ENCODE measurements around the gene RPS6KA3. TPM values are rescaled to one million over a fixed set of nuclear protein-coding genes. Genes with fewer than 3 reads are reported as not detected.

RPS6KA3 gene
- total RNA-seq (2021; fragmentation: NEBNext Ultra II Directional; extraction: Animal tissue kit (Norgen Biotek cat#: 25700)) (11.3 and 13.0 TPM in 2 replicates), polyA plus RNA-seq (2011; rRNA removed) (3.1 and 7.1 TPM in 2 replicates), polyA minus RNA-seq (2011; rRNA and poly(A)+ RNA removed) (12.9 and 27.9 TPM in 2 replicates)
- polyA plus RNA-seq (2011; cell fraction: cytosol; rRNA removed): 5.8 TPM
- 4.0 TPM for polyA plus RNA-seq (2011; cell fraction: nucleus; rRNA removed)
- 7.0 to 10.0 TPM (median 7.7 TPM) in 4 replicates for polyA plus RNA-seq (2012, experiment 1 of 2)
- polyA plus RNA-seq (2012, experiment 2 of 2): 0.64 TPM
- 4.3 TPM for polyA plus RNA-seq (2013, experiment 1 of 2)
- polyA plus RNA-seq (2013, experiment 2 of 2): 4.2 TPM
- 11.2 TPM for polyA minus RNA-seq (2011; cell fraction: cytosol; rRNA and poly(A)+ RNA removed)
- 6.7 TPM for polyA minus RNA-seq (2011; cell fraction: nucleus; rRNA and poly(A)+ RNA removed)
- long read RNA-seq, experiment 1, partial matches to known transcripts: 6 of 14 reads
- long read RNA-seq, experiment 1, other reads (novel, unspliced or antisense): 8 of 14 reads
- long read RNA-seq, experiment 2, partial matches to known transcripts: 2 of 4 reads
- long read RNA-seq, experiment 2, other reads (novel, unspliced or antisense): 2 of 4 reads

DNA sequence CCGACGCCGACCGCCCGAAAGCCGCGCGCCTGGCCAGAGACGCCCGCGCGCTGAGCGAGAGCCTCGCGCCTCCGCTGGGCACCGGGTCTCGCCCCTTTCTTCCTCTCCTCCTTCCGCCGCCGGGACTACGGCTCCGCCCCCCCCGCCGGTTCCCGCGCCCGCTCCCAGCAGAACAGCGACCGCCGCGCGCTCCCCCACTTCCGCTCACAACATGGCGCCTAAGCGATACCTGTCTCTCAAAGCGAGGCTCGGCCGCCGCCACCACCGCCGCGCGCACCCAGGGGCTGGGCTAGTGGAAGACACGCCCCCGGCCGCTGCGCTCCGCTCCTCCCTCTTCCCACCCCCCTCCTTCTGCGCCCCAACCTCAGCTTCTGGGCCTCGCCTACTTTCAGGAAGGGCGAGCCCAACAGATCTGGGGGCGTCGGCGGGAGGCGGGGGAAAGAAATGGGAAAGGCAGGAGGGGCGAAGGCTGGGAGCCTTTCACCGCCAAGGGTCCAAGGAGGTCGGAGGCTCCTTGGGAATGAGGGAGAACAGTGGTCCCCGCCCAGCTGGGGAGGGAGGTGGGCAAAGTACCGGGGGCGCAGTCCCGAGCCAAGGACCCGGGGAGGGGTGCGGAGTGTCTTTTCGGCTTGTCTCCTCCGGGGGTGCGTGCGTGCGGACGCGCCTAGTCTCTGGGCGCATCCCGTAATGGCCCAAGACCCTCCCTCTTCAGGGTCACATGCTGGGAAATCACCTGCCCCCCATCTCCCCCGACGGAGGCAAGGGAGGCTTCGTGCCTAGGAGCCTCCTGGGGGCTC is at the start of gene RPS6KA3:
TSS of gene RPS6KA3 (minus strand) at position 100 of the 797 bp plus-strand sequence. CDS start 277 bp downstream, outside the sequence.
- H3K23ac ChIP-seq (ENCODE audit: insufficient read length): no peak within 1 kb of the TSS
- peaks cover 3 to 4% of the 10 kb centered on the region in 2 experiments for H4K20me1 ChIP-seq (replicated peaks in 1 of 2; ENCODE audit: control insufficient read depth in 1 of 2, insufficient read depth in 2 of 2, low read length in 2 of 2)
- H3K4me1 ChIP-seq (replicated peaks in 1 of 4; ENCODE audit: control insufficient read depth in 3 of 4, insufficient read depth in 4 of 4, low read length in 3 of 4): peaks cover 0 to 4% (median 0%) of the 10 kb centered on the region in 4 experiments; a peak in 3 of 7 replicates
- H3K56ac ChIP-seq (replicated peaks; ENCODE audit: insufficient read length, low read depth, low read length): no peak within 1 kb of the TSS
- H3K23me2 ChIP-seq (ENCODE audit: low read depth, low read length): peaks cover 3% of the 10 kb centered on the region; the same call in 1 of the 2 replicates
- FAIRE-seq (no peak), DNase-seq (ENCODE audit: low read depth in 1 of 2, low spot score in 2 of 2) (peak; percentile 54 to 80)
- H3K14ac ChIP-seq (ENCODE audit: insufficient read length): no peak within 1 kb of the TSS
- peaks cover 0 to 29% of the 10 kb centered on the region in 2 experiments; a peak in 2 of 4 replicates for H3K79me2 ChIP-seq (ENCODE audit: control insufficient read depth in 1 of 2, insufficient read depth in 2 of 2, low read length in 2 of 2)
- peaks cover 4 to 17% (median 13%) of the 10 kb centered on the region in 4 experiments for H3K27me3 ChIP-seq (replicated peaks in 1 of 4; ENCODE audit: control insufficient read depth in 3 of 4, extremely low read depth in 1 of 4, insufficient read depth in 3 of 4, low read length in 3 of 4)
- H3K36me3 ChIP-seq (ENCODE audit: control insufficient read depth in 2 of 4, insufficient read depth in 4 of 4, low read length in 3 of 4): no peaks in the 10 kb centered on the region
- H3K79me1 ChIP-seq (ENCODE audit: low read depth, low read length): no peaks in the 10 kb centered on the region; the same call in 1 of the 2 replicates
- H3K27ac ChIP-seq (ENCODE audit: low read depth, low read length): no peak within 1 kb of the TSS; the same call in 1 of the 2 replicates
- H2AFZ ChIP-seq (ENCODE audit: low read length): peak within 1 kb of the TSS; percentile 70
- ChIA-PET POLR2A (ENCODE audit: partially characterized antibody) (no interaction called here), CTCF (ENCODE audit: partially characterized antibody) (no interaction called here)
- no peak within 1 kb of the TSS for H4K91ac ChIP-seq (replicated peaks; ENCODE audit: insufficient read length, low read length)
- no peak within 1 kb of the TSS for H2BK12ac ChIP-seq (ENCODE audit: low read depth, low read length)
- H3K9ac ChIP-seq (replicated peaks in 1 of 4; ENCODE audit: extremely low read depth in 1 of 4, low read depth in 3 of 4, low read length in 3 of 4): peak within 1 kb of the TSS; percentile 44 to 89 (median 61)
- no peak within 1 kb of the TSS for H2BK20ac ChIP-seq (ENCODE audit: low read length)
- H3K18ac ChIP-seq (ENCODE audit: extremely low read depth, low read length): peak within 1 kb of the TSS; percentile 32; the same call in 1 of the 2 replicates
- peak within 1 kb of the TSS; percentile 74 to 97 for H3K4me2 ChIP-seq (ENCODE audit: insufficient read depth in 1 of 2, low read depth in 2 of 2, low read length in 2 of 2)
- peak within 1 kb of the TSS; percentile 92; the same call in 1 of the 2 replicates for H4K8ac ChIP-seq (ENCODE audit: extremely low read depth, insufficient read depth, low read length)
- no peaks in the 10 kb centered on the region for H3K9me3 ChIP-seq (ENCODE audit: insufficient read depth in 2 of 2, low read depth in 1 of 2, low read length in 1 of 2)
- H2BK15ac ChIP-seq (ENCODE audit: low read length): no peak within 1 kb of the TSS
- peak within 1 kb of the TSS; percentile 61 to 83 (median 74) for H3K4me3 ChIP-seq (ENCODE audit: extremely low read depth in 1 of 4, insufficient read depth in 2 of 4, low read depth in 3 of 4, low read length in 4 of 4)
- no peak within 1 kb of the TSS for H2AK5ac ChIP-seq (ENCODE audit: low read depth, low read length)
- no peak within 1 kb of the TSS for H2BK120ac ChIP-seq (replicated peaks; ENCODE audit: low read depth, low read length)
- 0% methylated on average over 2 of the region's 77 CpGs; no CpG with 5 or more reads in 1 of the 2 experiments for WGBS, 2 experiments (ENCODE audit: extremely low coverage in 1 of 2, insufficient coverage in 1 of 2, insufficient read length in 1 of 2, insufficient replicate concordance in 2 of 2, low coverage in 1 of 2, low lambda C conversion rate in 2 of 2, missing lambda C conversion rate in 1 of 2)
- H3K4ac ChIP-seq (replicated peaks; ENCODE audit: insufficient read length, low read depth, low read length): no peak within 1 kb of the TSS
- H2BK5ac ChIP-seq (ENCODE audit: low read depth, low read length): no peak within 1 kb of the TSS
- H4K5ac ChIP-seq (ENCODE audit: insufficient read length, low read depth, low read length): no peak within 1 kb of the TSS
- no peak for TF ChIP-seq EZH2 (IDR thresholded peaks at IDR 0.05; ENCODE audit: low read depth, low read length, severe bottlenecking)
- TF ChIP-seq KDM1A (IDR thresholded peaks at IDR 0.05; ENCODE audit: borderline replicate concordance, low read length): no peak
- TF ChIP-seq, protein P1, sequence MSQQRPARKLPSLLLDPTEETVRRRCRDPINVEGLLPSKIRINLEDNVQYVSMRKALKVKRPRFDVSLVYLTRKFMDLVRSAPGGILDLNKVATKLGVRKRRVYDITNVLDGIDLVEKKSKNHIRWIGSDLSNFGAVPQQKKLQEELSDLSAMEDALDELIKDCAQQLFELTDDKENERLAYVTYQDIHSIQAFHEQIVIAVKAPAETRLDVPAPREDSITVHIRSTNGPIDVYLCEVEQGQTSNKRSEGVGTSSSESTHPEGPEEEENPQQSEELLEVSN (IDR thresholded peaks at IDR 0.05): peak; percentile 26; the same call in 1 of the 2 replicates
- TF ChIP-seq, protein P2, sequence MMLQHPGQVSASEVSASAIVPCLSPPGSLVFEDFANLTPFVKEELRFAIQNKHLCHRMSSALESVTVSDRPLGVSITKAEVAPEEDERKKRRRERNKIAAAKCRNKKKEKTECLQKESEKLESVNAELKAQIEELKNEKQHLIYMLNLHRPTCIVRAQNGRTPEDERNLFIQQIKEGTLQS (IDR thresholded peaks at IDR 0.05; ENCODE audit: insufficient read depth, low read depth, low read length): no peak
- TF ChIP-seq, protein P3, sequence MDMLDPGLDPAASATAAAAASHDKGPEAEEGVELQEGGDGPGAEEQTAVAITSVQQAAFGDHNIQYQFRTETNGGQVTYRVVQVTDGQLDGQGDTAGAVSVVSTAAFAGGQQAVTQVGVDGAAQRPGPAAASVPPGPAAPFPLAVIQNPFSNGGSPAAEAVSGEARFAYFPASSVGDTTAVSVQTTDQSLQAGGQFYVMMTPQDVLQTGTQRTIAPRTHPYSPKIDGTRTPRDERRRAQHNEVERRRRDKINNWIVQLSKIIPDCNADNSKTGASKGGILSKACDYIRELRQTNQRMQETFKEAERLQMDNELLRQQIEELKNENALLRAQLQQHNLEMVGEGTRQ (IDR thresholded peaks at IDR 0.05; ENCODE audit: low read length): peak; percentile 35; the same call in 1 of the 2 replicates
